GM12878 (cell line): Measurements from ENCODE around the gene MBD5. TPM values are rescaled to one million over a fixed set of nuclear protein-coding genes. Genes with fewer than 3 reads are reported as not detected.

ENCODE experiments used
- ATF2 ChIP-seq: IDR thresholded peaks from 2 replicates; pipeline ENCODE4 v1.6.1; 2012; ENCODE audit warnings: low read length, inconsistent platforms
- ATF7 ChIP-seq: fragments of 450-650 bp; IDR thresholded peaks from 2 replicates; pipeline ENCODE4 v1.6.1; 2016; ENCODE audit warnings: low read depth, mild to moderate bottlenecking
- CBX5 ChIP-seq: sonication (generic); IDR thresholded peaks from 2 replicates; pipeline ENCODE4 v1.6.1; 2016; ENCODE audit warnings: low read depth, moderate library complexity, mild to moderate bottlenecking, inconsistent platforms
- CREM ChIP-seq: IDR thresholded peaks from 2 replicates; pipeline ENCODE4 v1.6.1; 2014; ENCODE audit warnings: antibody characterized with exemption, low read depth
- E2F8 ChIP-seq: fragments of 450-650 bp; IDR thresholded peaks from 2 replicates; pipeline ENCODE4 v1.6.1; 2018; ENCODE audit warnings: mild to moderate bottlenecking, low read depth, moderate library complexity; ENCODE audit not compliant: partially characterized antibody
- FOS ChIP-seq: IDR thresholded peaks from 3 replicates; pipeline ENCODE4 v1.6.1; 2011; ENCODE audit warnings: borderline replicate concordance; ENCODE audit not compliant: insufficient read length; ENCODE audit errors: extremely low read depth
- FOXK2 ChIP-seq: fragments of 450-650 bp; IDR thresholded peaks from 2 replicates; pipeline ENCODE4 v1.6.1; 2017; ENCODE audit warnings: mild to moderate bottlenecking, moderate library complexity
- FOXM1 ChIP-seq: IDR thresholded peaks from 2 replicates; pipeline ENCODE4 v1.6.1; 2012; ENCODE audit warnings: low read depth, mild to moderate bottlenecking, inconsistent platforms, low read length, moderate library complexity
- GABPA ChIP-seq: IDR thresholded peaks from 2 replicates; pipeline ENCODE4 v1.6.1; 2014; ENCODE audit warnings: antibody characterized with exemption, low read depth, mild to moderate bottlenecking, inconsistent platforms
- HDGF ChIP-seq: fragments of 450-650 bp; IDR thresholded peaks from 2 replicates; pipeline ENCODE4 v1.6.1; 2016; ENCODE audit warnings: antibody characterized with exemption
- IKZF1 ChIP-seq: fragments of 450-650 bp; conservative IDR thresholded peaks from 2 replicates; pipeline ENCODE4 v1.6.1; 2017; ENCODE audit warnings: antibody characterized with exemption, mild to moderate bottlenecking
- KAT2A ChIP-seq: conservative IDR thresholded peaks from 2 replicates; pipeline ENCODE4 v1.6.1; 2011; ENCODE audit warnings: low read depth, low read length; ENCODE audit not compliant: control insufficient read depth
- LARP7 ChIP-seq: fragments of 450-650 bp; IDR thresholded peaks from 2 replicates; pipeline ENCODE4 v1.6.1; 2017; ENCODE audit warnings: mild to moderate bottlenecking
- MEF2B ChIP-seq: fragments of 450-650 bp; IDR thresholded peaks from 2 replicates; pipeline ENCODE4 v1.6.1; 2018; ENCODE audit warnings: mild to moderate bottlenecking, moderate library complexity; ENCODE audit not compliant: partially characterized antibody, poor library complexity, severe bottlenecking
- MLLT1 ChIP-seq: fragments of 450-650 bp; IDR thresholded peaks from 2 replicates; pipeline ENCODE4 v1.6.1; 2016; ENCODE audit warnings: mild to moderate bottlenecking
- MYB ChIP-seq: fragments of 150-350 bp; IDR thresholded peaks from 2 replicates; pipeline ENCODE4 v1.6.1; 2014; ENCODE audit warnings: mild to moderate bottlenecking, low read depth, low read length, borderline replicate concordance
- MYC ChIP-seq: IDR thresholded peaks from 2 replicates; pipeline ENCODE4 v1.6.1; 2011; ENCODE audit warnings: mild to moderate bottlenecking, low read length, moderate library complexity, inconsistent platforms; ENCODE audit not compliant: insufficient read depth, insufficient replicate concordance, insufficient read length, severe bottlenecking
- NBN ChIP-seq: fragments of 450-650 bp; IDR thresholded peaks from 2 replicates; pipeline ENCODE4 v1.6.1; 2016
- NRF1 ChIP-seq: conservative IDR thresholded peaks from 2 replicates; pipeline ENCODE4 v1.6.1; 2011; ENCODE audit warnings: mild to moderate bottlenecking, low read depth, low read length, improper control_type of control experiment
- PAX5 ChIP-seq: IDR thresholded peaks from 2 replicates; pipeline ENCODE4 v1.6.1; 2011; ENCODE audit warnings: low read depth, low read length, borderline replicate concordance
- RAD51 ChIP-seq: fragments of 450-650 bp; IDR thresholded peaks from 2 replicates; pipeline ENCODE4 v1.6.1; 2016; ENCODE audit warnings: moderate library complexity, mild to moderate bottlenecking, inconsistent platforms
- RB1 ChIP-seq: fragments of 450-650 bp; formaldehyde crosslinking; IDR thresholded peaks from 2 replicates; pipeline ENCODE4 v1.6.1; 2017; ENCODE audit warnings: mild to moderate bottlenecking, borderline replicate concordance
- SMAD5 ChIP-seq: IDR thresholded peaks from 2 replicates; pipeline ENCODE4 v1.6.1; 2016; ENCODE audit warnings: antibody characterized with exemption, low read depth
- SMARCA5 ChIP-seq: fragments of 450-650 bp; IDR thresholded peaks from 2 replicates; pipeline ENCODE4 v1.6.1; 2017; ENCODE audit warnings: mild to moderate bottlenecking
- STAT1 ChIP-seq: fragments of 450-650 bp; conservative IDR thresholded peaks from 2 replicates; pipeline ENCODE4 v1.6.1; 2014; ENCODE audit warnings: antibody characterized with exemption, mild to moderate bottlenecking
- TCF7 ChIP-seq: IDR thresholded peaks from 2 replicates; pipeline ENCODE4 v1.6.1; 2014; ENCODE audit warnings: antibody characterized with exemption, borderline replicate concordance
- polyA plus RNA-seq, 11 experiments: library from polyadenylated mRNA; depleted of rRNA in 4 of 11; unstranded in 6 of 11; stranded (reverse) in 5 of 11; fragments of >200 nt; fragmentation: Nextera tagmentation in 4 of 11; fragmentation: Illumina TruSeq in 1 of 11; extraction: Ambion mirVana in 4 of 11; extraction: Trizol in 1 of 11; gene quantifications; 1 replicate in 1 of 11; 2 replicates in 10 of 11; pipeline versions ENCODE4 v1.2.1 to v1.2.3, GENCODE V29; 2011 to 2016; ENCODE audit warnings: inconsistent platforms in 2 of 11, missing spikeins in 2 of 11, low read depth in 1 of 11
- total RNA-seq, 4 experiments: library from RNA; depleted of rRNA in 3 of 4; stranded (reverse); fragments of >200 nt in 3 of 4; fragmentation: Illumina TruSeq in 1 of 4; extraction: Trizol in 1 of 4; gene quantifications; 2 replicates each; pipeline versions ENCODE4 v1.2.1 to v1.2.3, GENCODE V29; 2013 to 2021

MBD5 gene
- total and polyA plus RNA-seq, 10 of the 15 experiments (the other 5 are each of a cell fraction or from before 2014, with no cell fraction given) = 7.4 to 58.0 (median 21.2) TPM

GRCh38 chr2:148020111-148021058, 506 bp upstream of the MBD5 start, which contains the start of gene ORC4 (continued):
- TF ChIP-seq MLLT1 (peak; percentile 91), ATF7 (peak; percentile 82), TCF7 (no peak), LARP7 (peak; percentile 89; the same call in 1 of the 2 replicates), GABPA (peak; percentile 93), FOS (no peak), MEF2B (peak; percentile 49), CBX5 (peak; percentile 89; the same call in 1 of the 2 replicates), IKZF1 (peak; percentile 87), MYC (peak; percentile 28), FOXK2 (no peak), ATF2 (no peak), PAX5 (peak; percentile 38; the same call in 1 of the 2 replicates), STAT1 (0 out of 2 replicates have a peak, but pooled peaks have one; percentile 19), NBN (peak; percentile 90; the same call in 1 of the 2 replicates), HDGF (peak; percentile 98), MYB (no peak), RB1 (0 out of 2 replicates have a peak, but pooled peaks have one; percentile 6), KAT2A (no peak), RAD51 (peak; percentile 97), E2F8 (no peak), FOXM1 (0 out of 2 replicates have a peak, but pooled peaks have one; percentile 45), SMARCA5 (peak; percentile 36; the same call in 1 of the 2 replicates), NRF1 (peak; percentile 62), CREM (peak; percentile 79; the same call in 1 of the 2 replicates), SMAD5 (no peak; the same call in 1 of the 2 replicates)
